ENCODE results near the gene MAGEF1. TPM values are rescaled to one million over a fixed set of nuclear protein-coding genes. Genes with fewer than 3 reads are reported as not detected.

The MAGEF1 gene
- total and polyA plus RNA-seq, 2 of the 13 experiments (the other 11 are each of a cell fraction or from before 2014, with no cell fraction given), result 26.0 to 62.4 TPM

DNA sequence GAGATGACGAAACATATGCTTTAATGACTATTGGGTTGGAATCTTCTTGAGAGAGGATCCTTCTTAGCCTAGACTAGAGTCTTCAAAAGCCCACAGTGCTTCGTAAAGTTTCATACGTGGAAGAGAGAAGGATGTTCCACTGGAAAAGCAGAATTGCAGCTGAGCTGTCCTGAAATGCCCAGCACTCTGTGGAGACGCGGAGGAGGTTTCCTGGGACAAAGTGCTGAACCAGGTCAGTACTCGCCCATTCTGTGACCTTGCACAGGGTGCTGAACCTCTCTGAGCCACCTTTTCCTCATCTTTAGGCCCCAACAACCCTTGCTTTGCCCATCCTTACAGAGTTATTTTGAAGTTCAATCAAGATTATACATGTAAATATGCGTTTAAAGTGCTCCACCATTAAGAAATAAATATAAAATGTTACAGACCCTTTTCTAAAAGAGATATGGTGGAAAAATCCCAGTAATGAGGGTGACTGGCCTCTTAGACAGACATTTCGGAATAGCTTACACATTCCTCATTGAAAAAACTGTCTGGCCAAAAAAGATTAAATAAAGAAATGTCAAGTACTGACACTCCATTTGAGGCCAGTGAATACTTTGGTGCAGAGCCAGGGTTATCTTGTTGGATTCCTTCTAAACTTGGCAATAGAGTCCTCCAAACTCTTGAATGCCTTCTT lies 4.2 kb upstream of the MAGEF1 start:
- ATAC-seq (no peak), FAIRE-seq (no peak), DNase-seq (ENCODE audit: low spot score) (no peak)
- Histone ChIP-seq H3K79me2 (ENCODE audit: insufficient read depth, low read length) (peaks cover 6% of the 10 kb centered on the region), H3K27ac (ENCODE audit: extremely low read length, insufficient read depth, low read length) (no peak overlapping the region), H3K4me2 (ENCODE audit: low read depth, low read length) (0 out of 2 replicates have a peak overlapping the region, but pooled peaks have one; percentile 5), H3K9me3 (ENCODE audit: low read length) (no peaks in the 10 kb centered on the region), H2AFZ (ENCODE audit: low read length) (no peak overlapping the region), H4K20me1 (ENCODE audit: insufficient read depth, low read length) (no peaks in the 10 kb centered on the region), H3K4me3 (replicated peaks in 1 of 3; ENCODE audit: insufficient read depth in 1 of 3, low read depth in 2 of 3, low read length in 3 of 3) (no peak overlapping the region), H3K27me3 (ENCODE audit: control insufficient read depth in 1 of 2, insufficient read depth in 2 of 2, low read length in 2 of 2) (no peaks in the 10 kb centered on the region), H3K9ac (ENCODE audit: insufficient read depth, low read depth, low read length) (no peak overlapping the region), H3K36me3 (replicated peaks in 1 of 2; ENCODE audit: control insufficient read depth in 1 of 2, insufficient read depth in 2 of 2, low read length in 2 of 2) (no peaks in the 10 kb centered on the region), H3K4me1 (ENCODE audit: insufficient read depth, low read length) (peaks cover 19% of the 10 kb centered on the region)
- 88% methylated on average over 8 of the region's 8 CpGs for WGBS (ENCODE audit: low lambda C conversion rate)
- BruUV-seq (replicated peaks), result no TSS peak
- ChIA-PET POLR2A (no interaction called here), CTCF (ENCODE audit: low intra/inter-chr PET ratio, low total read pairs) (no interaction called here)
- intact Hi-C loops (cut with micrococcal nuclease; ENCODE audit: unreplicated experiment) (no loop called here), in situ Hi-C loops (cut with HindIII; ENCODE audit: extremely low pct_ligation_motif_present, low pct_unique_long_range_greater_than_20kb) (no loop called here)
- TF ChIP-seq SP1 (IDR thresholded peaks at IDR 0.05) (no peak), SP1 (CRISPR knock-in tag; IDR thresholded peaks at IDR 0.05) (no peak), MED13 (CRISPR knock-in tag; IDR thresholded peaks at IDR 0.05) (no peak), YEATS2 (CRISPR knock-in tag; IDR thresholded peaks at IDR 0.05; ENCODE audit: borderline replicate concordance) (no peak), ZSCAN29 (CRISPR knock-in tag; conservative IDR thresholded peaks at IDR 0.05) (no peak), ATF7 (IDR thresholded peaks at IDR 0.05) (no peak), ATF7 (CRISPR knock-in tag; IDR thresholded peaks at IDR 0.05) (no peak), ZNF501 (CRISPR knock-in tag; IDR thresholded peaks at IDR 0.05) (no peak), ZNF292 (CRISPR knock-in tag; IDR thresholded peaks at IDR 0.05; ENCODE audit: borderline replicate concordance, low read depth) (no peak), NAIF1 (CRISPR knock-in tag; IDR thresholded peaks at IDR 0.05; ENCODE audit: borderline replicate concordance) (no peak), ZNF564 (CRISPR knock-in tag; IDR thresholded peaks at IDR 0.05) (no peak), KDM2A (CRISPR knock-in tag; IDR thresholded peaks at IDR 0.05; ENCODE audit: borderline replicate concordance, low read depth) (no peak), MTF1 (CRISPR knock-in tag; IDR thresholded peaks at IDR 0.05) (no peak), POLR2AphosphoS2 (IDR thresholded peaks at IDR 0.05; ENCODE audit: low read depth, low read length) (no peak), ARID2 (CRISPR knock-in tag; IDR thresholded peaks at IDR 0.05; ENCODE audit: borderline replicate concordance) (no peak), ZNF615 (CRISPR knock-in tag; IDR thresholded peaks at IDR 0.05; ENCODE audit: borderline replicate concordance) (no peak)
- TF ChIP-seq, protein P1, sequence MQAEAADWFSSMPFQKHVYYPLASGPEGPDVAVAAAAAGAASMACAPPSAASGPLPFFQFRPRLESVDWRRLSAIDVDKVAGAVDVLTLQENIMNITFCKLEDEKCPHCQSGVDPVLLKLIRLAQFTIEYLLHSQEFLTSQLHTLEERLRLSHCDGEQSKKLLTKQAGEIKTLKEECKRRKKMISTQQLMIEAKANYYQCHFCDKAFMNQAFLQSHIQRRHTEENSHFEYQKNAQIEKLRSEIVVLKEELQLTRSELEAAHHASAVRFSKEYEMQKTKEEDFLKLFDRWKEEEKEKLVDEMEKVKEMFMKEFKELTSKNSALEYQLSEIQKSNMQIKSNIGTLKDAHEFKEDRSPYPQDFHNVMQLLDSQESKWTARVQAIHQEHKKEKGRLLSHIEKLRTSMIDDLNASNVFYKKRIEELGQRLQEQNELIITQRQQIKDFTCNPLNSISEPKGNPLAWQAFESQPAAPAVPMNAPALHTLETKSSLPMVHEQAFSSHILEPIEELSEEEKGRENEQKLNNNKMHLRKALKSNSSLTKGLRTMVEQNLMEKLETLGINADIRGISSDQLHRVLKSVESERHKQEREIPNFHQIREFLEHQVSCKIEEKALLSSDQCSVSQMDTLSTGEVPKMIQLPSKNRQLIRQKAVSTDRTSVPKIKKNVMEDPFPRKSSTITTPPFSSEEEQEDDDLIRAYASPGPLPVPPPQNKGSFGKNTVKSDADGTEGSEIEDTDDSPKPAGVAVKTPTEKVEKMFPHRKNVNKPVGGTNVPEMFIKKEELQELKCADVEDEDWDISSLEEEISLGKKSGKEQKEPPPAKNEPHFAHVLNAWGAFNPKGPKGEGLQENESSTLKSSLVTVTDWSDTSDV (CRISPR knock-in tag; IDR thresholded peaks at IDR 0.05), result no peak
- TF ChIP-seq, protein P2, sequence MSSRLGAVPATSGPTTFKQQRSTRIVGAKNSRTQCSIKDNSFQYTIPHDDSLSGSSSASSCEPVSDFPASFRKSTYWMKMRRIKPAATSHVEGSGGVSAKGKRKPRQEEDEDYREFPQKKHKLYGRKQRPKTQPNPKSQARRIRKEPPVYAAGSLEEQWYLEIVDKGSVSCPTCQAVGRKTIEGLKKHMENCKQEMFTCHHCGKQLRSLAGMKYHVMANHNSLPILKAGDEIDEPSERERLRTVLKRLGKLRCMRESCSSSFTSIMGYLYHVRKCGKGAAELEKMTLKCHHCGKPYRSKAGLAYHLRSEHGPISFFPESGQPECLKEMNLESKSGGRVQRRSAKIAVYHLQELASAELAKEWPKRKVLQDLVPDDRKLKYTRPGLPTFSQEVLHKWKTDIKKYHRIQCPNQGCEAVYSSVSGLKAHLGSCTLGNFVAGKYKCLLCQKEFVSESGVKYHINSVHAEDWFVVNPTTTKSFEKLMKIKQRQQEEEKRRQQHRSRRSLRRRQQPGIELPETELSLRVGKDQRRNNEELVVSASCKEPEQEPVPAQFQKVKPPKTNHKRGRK (CRISPR knock-in tag; IDR thresholded peaks at IDR 0.05), result no peak
- TF ChIP-seq, protein P3, sequence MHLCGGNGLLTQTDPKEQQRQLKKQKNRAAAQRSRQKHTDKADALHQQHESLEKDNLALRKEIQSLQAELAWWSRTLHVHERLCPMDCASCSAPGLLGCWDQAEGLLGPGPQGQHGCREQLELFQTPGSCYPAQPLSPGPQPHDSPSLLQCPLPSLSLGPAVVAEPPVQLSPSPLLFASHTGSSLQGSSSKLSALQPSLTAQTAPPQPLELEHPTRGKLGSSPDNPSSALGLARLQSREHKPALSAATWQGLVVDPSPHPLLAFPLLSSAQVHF (CRISPR knock-in tag; IDR thresholded peaks at IDR 0.05), result no peak
- TF ChIP-seq, protein P4, sequence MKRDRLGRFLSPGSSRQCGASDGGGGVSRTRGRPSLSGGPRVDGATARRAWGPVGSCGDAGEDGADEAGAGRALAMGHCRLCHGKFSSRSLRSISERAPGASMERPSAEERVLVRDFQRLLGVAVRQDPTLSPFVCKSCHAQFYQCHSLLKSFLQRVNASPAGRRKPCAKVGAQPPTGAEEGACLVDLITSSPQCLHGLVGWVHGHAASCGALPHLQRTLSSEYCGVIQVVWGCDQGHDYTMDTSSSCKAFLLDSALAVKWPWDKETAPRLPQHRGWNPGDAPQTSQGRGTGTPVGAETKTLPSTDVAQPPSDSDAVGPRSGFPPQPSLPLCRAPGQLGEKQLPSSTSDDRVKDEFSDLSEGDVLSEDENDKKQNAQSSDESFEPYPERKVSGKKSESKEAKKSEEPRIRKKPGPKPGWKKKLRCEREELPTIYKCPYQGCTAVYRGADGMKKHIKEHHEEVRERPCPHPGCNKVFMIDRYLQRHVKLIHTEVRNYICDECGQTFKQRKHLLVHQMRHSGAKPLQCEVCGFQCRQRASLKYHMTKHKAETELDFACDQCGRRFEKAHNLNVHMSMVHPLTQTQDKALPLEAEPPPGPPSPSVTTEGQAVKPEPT (CRISPR knock-in tag; IDR thresholded peaks at IDR 0.05; ENCODE audit: low read depth), result no peak
